Mucosa of descending colon (tissue), 3 donors: ENCODE data around the gene ZYG11B. TPM values are rescaled to one million over a fixed set of nuclear protein-coding genes. Genes with fewer than 3 reads are reported as not detected.
"Not testable (repeated sequence)": the region's sequence is repeated elsewhere in the genome, so short reads cannot be mapped to it uniquely, and the experiment has no call there.

Experiments
- ATAC-seq: fragments of 200-7000 bp; cut with Tn5 transposase; one replicate; pipeline ENCODE4 v1.9.1; 2020; ENCODE audit warnings: mild to moderate bottlenecking, moderate library complexity
- DNase-seq, 3 donors: peaks; one replicate each; pipeline ENCODE4 v3.0.0-alpha.2; 2020
- H3K36me3 ChIP-seq: fragments of 200-600 bp; one replicate; pipeline ENCODE4 v1.8.0; 2021; ENCODE audit warnings: low read depth, mild to moderate bottlenecking
- H3K4me1 ChIP-seq: fragments of 200-600 bp; one replicate; pipeline ENCODE4 v1.8.0; 2021; ENCODE audit warnings: low read depth, mild to moderate bottlenecking
- H3K4me3 ChIP-seq: fragments of 200-600 bp; one replicate; pipeline ENCODE4 v1.8.0; 2021; ENCODE audit warnings: mild to moderate bottlenecking
- H3K9me3 ChIP-seq: fragments of 200-600 bp; one replicate; pipeline ENCODE4 v1.8.0; 2021; ENCODE audit warnings: mild to moderate bottlenecking
- CTCF ChIP-seq: fragments of 200-600 bp; IDR thresholded peaks from one replicate; pipeline ENCODE4 v1.8.0; 2022; ENCODE audit warnings: antibody characterized with exemption, mild to moderate bottlenecking
- intact Hi-C, 2 donors: fragments of 100-400 bp; cut with DNase I in 1 of 2; cut with micrococcal nuclease in 1 of 2; formaldehyde crosslinking; loops; one replicate each; pipeline versions ENCODE4 v1.11.0 to v1.11.1; 2022; cut with DNase I, micrococcal nuclease
- total RNA-seq, 3 donors: library from RNA; stranded (reverse); fragmentation: NEBNext Ultra II Directional in 2 of 3; extraction: Animal tissue kit (Norgen Biotek cat#: 25700) in 2 of 3; gene quantifications; one replicate each; pipeline versions ENCODE4 v1.2.1 to v1.2.4, GENCODE V29; 2021 to 2023
- donor health status: DM: no; HTN: no; CAD: no; lungs with moderate emphysema.
- donor health status: DM: no; HTN: no; CAD: no.
- donor health status: DM: no; HTN: yes; CAD: no.

ZYG11B gene
- total RNA-seq, 3 donors from 2014 or later: 28.6 to 56.6 (median 35.7) TPM

GRCh38 chr1:52769346-52770033 lies 43.2 kb downstream of the ZYG11B start:
- H3K4me1 ChIP-seq: no peaks in the 10 kb centered on the region
- intact Hi-C loops: no loop called here

GRCh38 chr1:52771384-52771783 lies 45.1 kb downstream of the ZYG11B start:
- H3K4me1 ChIP-seq: no peaks in the 10 kb centered on the region
- ATAC-seq: no peak

More at GRCh38 chr1:52769346-52770033, 43.2 kb downstream of the ZYG11B start:
- Histone ChIP-seq H3K36me3 (no peaks in the 10 kb centered on the region), H3K9me3 (no peaks in the 10 kb centered on the region), H3K4me3 (no peak overlapping the region)
- no peak for ATAC-seq
- DNase-seq: no peak
- TF ChIP-seq CTCF: no peak

GRCh38 chr1:52786148-52786547 lies 59.9 kb downstream of the ZYG11B start:
- Histone ChIP-seq H3K4me3 (no peak overlapping the region), H3K36me3 (no peaks in the 10 kb centered on the region), H3K9me3 (no peaks in the 10 kb centered on the region), H3K4me1 (no peaks in the 10 kb centered on the region)
- DNase-seq: no peak
- intact Hi-C loops: no loop called here
- no peak for TF ChIP-seq CTCF
- ATAC-seq: no peak

More at GRCh38 chr1:52771384-52771783, 45.1 kb downstream of the ZYG11B start:
- no peaks in the 10 kb centered on the region for H3K36me3 ChIP-seq
- no peak for DNase-seq
- no peak overlapping the region for H3K4me3 ChIP-seq
- intact Hi-C loops: no loop called here
- no peaks in the 10 kb centered on the region for H3K9me3 ChIP-seq
- TF ChIP-seq CTCF: no peak

- H3K36me3 ChIP-seq, H3K4me1 ChIP-seq, H3K4me3 ChIP-seq, DNase-seq, ATAC-seq, intact Hi-C loops, H3K9me3 ChIP-seq: not testable (repeated sequence)
Observed at GRCh38 chr1:52790429-52790828, 64.2 kb downstream of the ZYG11B start.

- H3K36me3 ChIP-seq: no peaks in the 10 kb centered on the region
- H3K9me3 ChIP-seq: no peaks in the 10 kb centered on the region
- no peaks in the 10 kb centered on the region for H3K4me1 ChIP-seq
- no peak for ATAC-seq
- intact Hi-C loops: no loop called here
- no peak for DNase-seq
- no peak overlapping the region for H3K4me3 ChIP-seq
- no peak for TF ChIP-seq CTCF
Observed at GRCh38 chr1:52792036-52792435, 65.8 kb downstream of the ZYG11B start.

- H3K36me3 ChIP-seq, H3K4me1 ChIP-seq, intact Hi-C loops, ATAC-seq, DNase-seq, H3K4me3 ChIP-seq, H3K9me3 ChIP-seq: not testable (repeated sequence)
Observed at GRCh38 chr1:52793717-52794116, 67.5 kb downstream of the ZYG11B start.

- DNase-seq (no peak), ATAC-seq (no peak)
- no peak overlapping the region for H3K4me3 ChIP-seq
- TF ChIP-seq CTCF: no peak
- H3K4me1 ChIP-seq: no peaks in the 10 kb centered on the region
- H3K36me3 ChIP-seq: no peaks in the 10 kb centered on the region
- H3K9me3 ChIP-seq: no peaks in the 10 kb centered on the region
- intact Hi-C loops: no loop called here
Observed at GRCh38 chr1:52795464-52795863, 69.2 kb downstream of the ZYG11B start.
